ENCODE measurements around the gene MAGEC2.

MAGEC2 gene

GRCh38 chrX:142156567-142156966 is 48.5 kb downstream of the MAGEC2 start:
- POLR2A ChIA-PET = no interaction called here
- no peak for DNase-seq (ENCODE audit: low read depth, low spot score)
- no peak overlapping the region for H3K4me3 ChIP-seq (ENCODE audit: low read depth, low read length)
- TF ChIP-seq CTCF (IDR thresholded peaks at IDR 0.05; ENCODE audit: insufficient read depth, low read length, missing control alignments) = no peak
- CTCF ChIA-PET = no interaction called here
